ENCODE measurements around the gene UBL4B.
A peak's percentile ranks its signal among the peaks of the same experiment; 100 is the strongest.

Gene UBL4B

GRCh38 chr1:110118636-110119396 lies 6.6 kb downstream of the UBL4B start:
- peak; percentile 11 for DNase-seq

- peak; percentile 88 for DNase-seq
These were observed 7.6 kb downstream of the UBL4B start for GRCh38 chr1:110119843-110120242.

- no peak for DNase-seq
These were observed 8.8 kb downstream of the UBL4B start for GRCh38 chr1:110120960-110121561.

GRCh38 chr1:110123224-110123623 lies 11.0 kb downstream of the UBL4B start:
- no peak for DNase-seq

- peak; percentile 61 for DNase-seq
These were observed 13.6 kb downstream of the UBL4B start for GRCh38 chr1:110125810-110126209.

GRCh38 chr1:110130113-110130591 lies 17.9 kb downstream of the UBL4B start:
- DNase-seq, result no peak

GRCh38 chr1:110130989-110131388 lies 18.7 kb downstream of the UBL4B start:
- peak; percentile 59 for DNase-seq

GRCh38 chr1:110132682-110133081 lies 20.4 kb downstream of the UBL4B start:
- no peak for DNase-seq

GRCh38 chr1:110133436-110133835 lies 21.2 kb downstream of the UBL4B start:
- no peak for DNase-seq

GRCh38 chr1:110134050-110134595 lies 21.9 kb downstream of the UBL4B start:
- DNase-seq, result peak; percentile 72

- DNase-seq, result peak; percentile 79
These were observed 23.0 kb downstream of the UBL4B start for GRCh38 chr1:110135246-110135645.

GRCh38 chr1:110135666-110136065 lies 23.4 kb downstream of the UBL4B start:
- peak; percentile 44 for DNase-seq

- peak; percentile 91 for DNase-seq
These were observed 24.7 kb downstream of the UBL4B start for GRCh38 chr1:110136911-110137310.

- DNase-seq, result no peak
These were observed 26.7 kb downstream of the UBL4B start for GRCh38 chr1:110138956-110139355.

- no peak for DNase-seq
These were observed 32.1 kb downstream of the UBL4B start for GRCh38 chr1:110144366-110144765.

- no peak for DNase-seq
These were observed 36.7 kb downstream of the UBL4B start for GRCh38 chr1:110148961-110149360.

- no peak for DNase-seq
These were observed 38.3 kb downstream of the UBL4B start, which contains the start of gene SLC6A17 for GRCh38 chr1:110150330-110151174. TSS of gene SLC6A17 (plus strand) at chr1:110150494. CDS start at chr1:110166930, 16,436 bp downstream.

GRCh38 chr1:110151175-110151669 lies 39.0 kb downstream of the UBL4B start:
- no peak for DNase-seq

GRCh38 chr1:110152133-110152785 lies 40.0 kb downstream of the UBL4B start:
- DNase-seq, result no peak

- no peak for DNase-seq
These were observed 41.2 kb downstream of the UBL4B start for GRCh38 chr1:110153407-110153950.

GRCh38 chr1:110155878-110156522 lies 43.8 kb downstream of the UBL4B start:
- no peak for DNase-seq

All from NCI-H774 (cell line).